Measurements from ENCODE around the gene CSNK2A1.

GRCh38 chr20:577167-577791, 33.7 kb upstream of the CSNK2A1 start:
- TF ChIP-seq CTCF (IDR thresholded peaks at IDR 0.05; ENCODE audit: low read length) (no peak), EZH2 (optimal IDR thresholded peaks at IDR 0.05; ENCODE audit: low read depth, low read length) (no peak), EZH2phosphoT487 (IDR thresholded peaks at IDR 0.05; ENCODE audit: low read length) (no peak)

Measured in MM.1S (cell line).